GM18505 (cell line): Measurements from ENCODE around the gene SDHA.

ENCODE experiments used
- ATAC-seq: cut with Tn5 transposase; IDR thresholded peaks from one replicate; pipeline ENCODE4 v1.9.1; 2021; ENCODE audit not compliant: unreplicated experiment
- POLR2A ChIP-seq: IDR thresholded peaks from 4 replicates; pipeline ENCODE4 v1.6.1; 2011; ENCODE audit warnings: borderline replicate concordance; ENCODE audit not compliant: insufficient read depth, insufficient read length; ENCODE audit errors: extremely low read depth

The SDHA gene

DNA sequence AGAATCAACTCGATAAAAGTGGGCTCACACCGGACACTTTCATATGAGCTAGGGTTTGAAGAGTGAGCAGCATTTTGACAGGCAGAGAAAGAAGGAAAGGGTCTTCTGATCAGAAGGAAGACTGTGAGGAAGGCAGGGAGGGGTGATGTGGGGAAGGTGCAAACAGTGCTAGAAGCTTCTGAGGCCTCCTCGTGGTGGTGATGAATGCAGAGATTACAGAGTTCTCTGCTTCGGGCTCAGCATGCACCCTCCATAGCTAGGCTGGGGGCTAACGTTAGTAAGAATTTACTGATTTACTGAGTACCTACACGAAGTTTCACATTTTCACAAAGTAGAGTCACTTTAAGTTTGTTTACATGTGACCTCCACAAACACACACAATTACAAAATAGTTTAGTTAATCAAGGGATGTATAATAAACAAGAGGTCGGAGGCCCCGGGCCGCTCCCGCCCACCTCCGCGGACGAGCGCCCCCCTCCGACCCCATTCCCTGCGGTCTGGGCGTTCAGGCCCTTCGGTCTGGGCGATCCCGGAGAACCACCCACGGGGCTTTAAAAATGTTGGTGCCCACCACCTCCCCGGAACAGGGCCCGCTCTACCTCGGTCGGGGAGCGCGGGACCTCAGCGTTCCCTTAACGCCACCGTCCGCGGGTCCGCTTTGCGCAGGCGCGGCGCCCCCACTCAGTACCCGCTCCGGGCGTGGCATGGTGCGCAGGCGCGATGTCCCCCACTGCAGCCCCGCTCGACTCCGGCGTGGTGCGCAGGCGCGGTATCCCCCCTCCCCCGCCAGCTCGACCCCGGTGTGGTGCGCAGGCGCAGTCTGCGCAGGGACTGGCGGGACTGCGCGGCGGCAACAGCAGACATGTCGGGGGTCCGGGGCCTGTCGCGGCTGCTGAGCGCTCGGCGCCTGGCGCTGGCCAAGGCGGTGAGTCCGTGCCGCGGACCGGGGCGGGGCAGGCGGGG is at the start of gene SDHA, which contains the start of gene CCDC127:
Gene SDHA (plus strand): TSS at position 827 of the 963 bp plus-strand sequence. CDS start 36 bp downstream, at position 863.
Gene CCDC127 (minus strand): TSS at position 660 of the 963 bp plus-strand sequence. CDS start 1,304 bp downstream, outside the sequence.
- TF ChIP-seq POLR2A: peak; percentile 72
- ATAC-seq: peak; percentile 74

DNA sequence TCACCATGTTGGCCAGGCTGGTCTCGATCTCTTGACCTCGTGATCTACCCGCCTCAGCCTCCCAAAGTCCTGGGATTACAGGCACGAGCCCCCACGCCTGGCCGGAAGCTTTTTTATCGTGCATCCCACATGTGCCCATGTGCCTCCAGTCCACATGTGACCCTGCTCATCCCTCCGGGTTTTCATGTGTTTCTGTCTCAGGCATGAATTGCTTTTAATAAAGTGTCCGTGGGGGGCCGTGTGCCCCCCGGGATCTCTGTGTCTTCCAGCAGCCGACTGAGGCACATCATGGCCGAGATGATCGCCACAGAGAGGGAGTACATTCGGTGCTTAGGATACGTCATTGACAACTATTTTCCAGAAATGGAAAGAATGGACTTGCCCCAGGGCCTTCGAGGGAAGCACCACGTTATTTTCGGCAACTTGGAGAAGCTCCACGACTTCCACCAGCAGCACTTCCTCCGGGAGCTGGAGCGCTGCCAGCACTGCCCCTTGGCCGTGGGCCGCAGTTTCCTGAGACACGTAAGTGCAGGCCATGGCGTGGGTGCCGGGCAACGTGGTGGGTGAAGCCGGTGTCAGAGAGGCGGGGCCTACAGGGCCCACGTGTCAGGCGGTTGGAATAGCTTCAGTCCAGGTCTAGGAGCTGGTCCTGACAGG is 48.9 kb upstream of the SDHA start:
- no peak for TF ChIP-seq POLR2A
- ATAC-seq: no peak

DNA sequence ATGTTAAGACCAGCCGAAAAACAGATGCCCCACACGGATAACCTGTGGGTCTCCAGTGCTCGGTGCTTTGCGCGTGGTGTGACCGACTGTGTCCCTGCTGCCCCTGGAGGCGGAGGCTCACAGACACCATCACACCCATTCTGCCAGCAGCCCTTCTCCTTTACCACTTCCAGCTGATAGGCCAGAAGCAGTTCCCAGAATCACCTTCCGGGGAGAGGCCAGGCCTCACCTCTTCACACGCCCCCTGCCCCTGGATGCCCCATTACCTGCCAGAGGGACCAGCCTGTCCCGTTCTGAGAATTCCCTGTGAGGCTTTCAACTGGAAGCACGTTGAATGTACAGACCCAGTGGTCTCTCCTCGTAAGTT is 48.4 kb upstream of the SDHA start:
- TF ChIP-seq POLR2A: no peak
- ATAC-seq: no peak

DNA sequence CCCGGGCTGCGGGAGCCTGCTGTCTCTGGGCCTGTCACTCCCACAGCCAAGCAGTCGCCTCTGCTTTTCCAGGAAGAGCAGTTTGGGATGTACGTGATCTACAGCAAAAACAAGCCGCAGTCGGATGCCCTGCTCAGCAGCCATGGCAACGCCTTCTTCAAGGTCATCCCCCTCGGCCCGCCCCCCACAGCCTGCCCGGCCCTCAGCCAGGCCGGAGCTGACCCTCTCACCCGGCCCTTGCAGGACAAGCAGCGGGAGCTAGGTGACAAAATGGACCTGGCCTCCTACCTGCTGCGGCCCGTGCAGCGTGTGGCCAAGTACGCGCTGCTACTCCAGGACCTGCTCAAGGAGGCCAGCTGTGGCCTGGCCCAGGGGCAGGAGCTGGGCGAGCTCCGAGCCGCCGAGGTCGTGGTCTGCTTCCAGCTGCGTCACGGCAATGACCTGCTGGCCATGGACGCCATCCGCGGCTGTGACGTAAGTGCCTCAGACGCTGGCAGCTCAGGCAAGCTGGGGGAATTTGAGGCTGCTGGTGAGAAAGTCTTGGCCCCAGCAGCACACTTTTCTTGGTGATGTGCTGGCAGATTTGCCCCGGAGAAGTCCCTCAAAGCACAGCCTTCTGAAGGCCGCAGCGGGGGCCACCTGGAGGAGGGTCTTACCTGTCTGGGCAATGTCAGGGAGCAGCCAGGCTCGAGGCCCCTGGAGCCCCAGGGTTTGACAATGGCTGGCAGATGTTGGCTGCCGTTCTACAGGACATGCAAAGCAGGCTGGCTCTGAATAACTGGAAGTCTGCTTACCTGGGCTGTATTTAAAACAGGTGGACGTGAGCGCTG is 46.9 kb upstream of the SDHA start:
- no peak for ATAC-seq
- no peak for TF ChIP-seq POLR2A

DNA sequence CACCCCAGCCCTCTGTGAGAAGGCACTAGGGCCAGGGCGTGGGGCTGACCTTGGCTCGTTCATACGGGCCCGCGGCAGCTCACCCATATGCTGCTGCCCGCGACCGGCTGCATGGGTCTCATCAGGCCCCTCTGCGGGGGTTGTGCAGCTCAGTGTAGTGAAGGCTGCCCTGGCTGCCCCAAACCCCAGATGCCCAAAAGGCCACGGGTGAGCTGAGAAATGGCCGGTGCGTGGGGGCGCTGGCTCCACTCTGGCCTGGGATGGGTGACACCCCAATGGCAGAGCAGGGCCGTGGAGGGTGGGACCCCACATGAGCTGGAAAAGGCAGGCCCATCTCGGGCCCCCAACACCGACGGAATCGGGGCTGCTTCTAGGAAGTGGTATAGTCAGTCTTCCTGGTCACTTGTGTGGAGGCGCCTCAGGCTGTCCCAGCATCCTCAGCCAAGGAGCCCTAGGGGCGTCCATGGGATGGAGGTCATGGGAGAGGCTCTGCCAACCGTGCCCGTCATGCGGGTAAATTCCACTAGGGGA is 46.3 kb upstream of the SDHA start:
- no peak for TF ChIP-seq POLR2A
- ATAC-seq: no peak

DNA sequence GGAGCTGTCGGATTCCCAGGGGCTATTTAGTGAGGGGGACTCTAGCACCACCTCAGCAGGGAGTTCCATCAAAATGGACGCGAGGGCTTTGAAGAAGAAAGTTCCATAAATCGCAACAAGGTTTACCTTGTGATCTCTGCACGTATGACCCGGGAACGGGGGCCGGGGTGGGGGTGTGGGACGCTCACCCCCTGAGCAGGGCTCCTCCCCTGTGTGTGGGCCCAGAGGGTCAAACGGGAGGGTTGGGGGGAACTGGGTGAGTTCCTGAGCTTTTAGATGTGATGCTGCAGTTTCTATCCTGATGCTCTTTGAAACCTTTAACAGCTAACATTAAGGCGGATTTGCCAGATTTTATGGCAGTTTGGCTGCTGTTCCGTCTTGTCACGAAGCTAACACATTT is 45.7 kb upstream of the SDHA start:
- TF ChIP-seq POLR2A: no peak
- ATAC-seq: no peak

DNA sequence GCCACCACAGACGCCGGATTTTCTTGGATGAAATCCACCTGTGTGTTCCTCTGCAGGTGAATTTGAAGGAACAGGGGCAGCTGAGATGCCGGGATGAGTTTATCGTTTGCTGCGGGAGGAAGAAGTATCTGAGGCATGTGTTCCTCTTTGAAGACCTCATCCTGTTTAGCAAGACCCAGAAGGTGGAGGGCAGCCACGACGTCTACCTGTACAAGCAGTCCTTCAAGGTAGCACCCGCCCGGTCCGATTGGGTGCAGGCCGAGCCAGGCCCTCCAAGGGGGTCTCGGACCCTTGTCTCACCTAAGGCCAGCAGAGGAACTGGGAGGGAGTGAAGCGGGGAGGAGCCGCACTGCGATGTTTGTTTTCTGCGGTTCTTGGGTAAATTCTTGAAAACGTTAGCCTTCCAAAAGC is 45.3 kb upstream of the SDHA start:
- TF ChIP-seq POLR2A: no peak
- no peak for ATAC-seq

DNA sequence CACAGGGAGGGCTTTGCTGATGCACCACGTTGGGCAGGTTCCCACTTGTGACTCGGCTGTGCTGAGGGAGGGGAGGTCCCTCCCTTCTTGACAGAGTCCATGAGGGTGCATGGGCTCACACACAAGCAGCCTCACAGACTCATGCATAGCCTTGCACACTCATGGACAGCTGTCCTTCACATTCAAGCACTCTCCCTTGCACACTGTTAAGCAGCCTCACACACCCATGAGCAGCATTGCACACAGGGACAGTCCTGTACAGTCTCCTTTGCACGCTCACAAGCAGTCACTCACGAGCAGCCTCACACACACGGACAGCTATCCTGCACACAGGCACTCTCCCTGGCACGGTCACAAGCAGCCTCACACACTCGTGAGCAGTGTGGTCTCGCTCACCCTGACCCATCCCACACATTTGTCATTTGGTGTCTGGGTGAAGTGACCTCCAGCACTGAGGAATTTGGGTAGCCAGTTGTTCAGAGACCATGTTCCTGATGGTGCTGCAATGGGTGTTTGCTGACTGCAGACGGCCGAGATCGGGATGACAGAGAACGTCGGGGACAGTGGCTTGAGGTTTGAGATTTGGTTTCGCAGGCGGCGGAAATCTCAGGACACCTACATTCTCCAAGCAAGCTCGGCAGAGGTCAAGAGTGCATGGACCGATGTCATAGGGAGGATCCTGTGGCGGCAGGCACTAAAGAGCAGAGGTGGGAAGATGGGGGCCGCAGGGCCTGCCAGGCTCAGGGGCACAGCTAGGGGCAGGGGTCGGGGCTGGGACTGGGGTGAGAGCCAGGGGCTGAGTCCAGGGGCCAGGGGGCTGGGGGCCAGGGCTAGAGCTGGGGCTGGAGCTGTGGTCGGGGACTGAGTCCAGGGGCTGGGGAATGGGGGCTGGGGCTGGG is 44.5 kb upstream of the SDHA start:
- TF ChIP-seq POLR2A: no peak
- no peak for ATAC-seq

DNA sequence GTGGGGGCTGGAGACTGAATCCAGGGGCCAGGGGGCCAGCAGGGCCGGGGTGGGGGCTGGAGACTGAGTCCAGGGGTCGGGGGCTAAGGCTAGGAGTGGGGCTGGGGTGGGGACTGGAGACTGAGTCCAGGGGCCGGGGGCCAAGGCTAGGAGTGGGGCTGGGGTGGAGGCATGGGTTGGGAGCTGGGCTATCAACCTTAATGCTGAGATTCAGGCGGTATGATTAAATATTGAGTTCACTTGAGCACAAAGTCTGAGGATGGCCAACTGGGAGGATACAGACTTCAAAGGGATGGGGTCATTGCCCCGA is 43.9 kb upstream of the SDHA start:
- no peak for ATAC-seq
- TF ChIP-seq POLR2A: no peak

DNA sequence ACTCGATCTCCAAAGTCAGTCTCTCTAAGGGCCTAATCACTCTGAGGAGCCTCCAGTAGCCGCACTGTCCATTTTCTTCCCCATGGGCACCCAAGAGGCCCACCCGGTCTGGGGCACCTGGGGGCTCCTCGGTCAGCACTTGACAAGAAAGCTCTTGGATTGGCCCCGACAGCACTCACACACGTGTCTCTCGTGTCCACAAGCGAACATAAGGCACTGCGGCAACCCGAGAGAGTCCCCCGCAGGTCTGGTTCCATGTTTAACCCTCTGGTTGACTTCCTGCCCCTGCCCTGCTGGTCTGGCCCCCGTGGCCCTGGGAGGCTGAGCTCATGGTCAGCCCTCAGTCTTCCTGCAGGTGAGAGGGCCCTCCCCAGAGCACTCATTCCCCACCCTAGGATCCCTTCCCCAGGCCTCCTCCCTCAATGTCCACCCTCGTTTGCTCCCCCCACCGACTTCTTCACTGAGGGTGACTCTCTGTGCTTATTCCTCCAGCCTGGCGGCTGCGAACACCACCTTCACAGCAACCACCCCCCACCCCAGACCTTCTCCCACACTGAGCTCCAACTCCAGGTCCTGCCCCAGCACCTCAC is 43.1 kb upstream of the SDHA start:
- no peak for ATAC-seq
- TF ChIP-seq POLR2A: no peak

DNA sequence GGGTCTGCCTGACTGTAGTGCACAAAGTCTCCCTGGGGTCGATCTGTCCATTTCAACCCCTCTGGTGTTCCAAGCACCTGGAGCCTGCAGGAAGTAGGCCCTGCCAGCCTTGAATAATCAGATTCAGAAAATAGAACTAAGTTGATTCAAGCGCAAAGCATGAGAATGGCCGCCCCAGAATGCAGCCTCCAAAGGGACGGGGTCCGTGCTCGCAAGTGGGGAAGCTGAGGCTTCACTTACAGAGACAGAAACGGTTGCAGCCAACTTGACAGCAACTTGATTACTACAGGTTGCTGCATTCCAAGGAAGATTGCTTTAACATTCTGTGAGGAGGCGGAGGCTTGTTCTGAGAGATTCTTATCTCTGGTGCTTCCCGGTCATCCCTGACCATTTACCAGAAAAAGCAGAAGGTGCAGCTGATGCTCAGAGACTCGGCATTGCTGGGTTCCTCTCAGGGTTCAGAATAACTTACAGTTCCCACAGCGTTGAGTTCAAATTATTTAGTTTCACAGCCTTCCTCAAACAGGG is 41.8 kb upstream of the SDHA start:
- TF ChIP-seq POLR2A: no peak
- no peak for ATAC-seq
